Osteocyte (in vitro differentiated cells): ENCODE data around the gene ARL8B. TPM values are rescaled to one million over a fixed set of nuclear protein-coding genes. Genes with fewer than 3 reads are reported as not detected.
A peak's percentile ranks its signal among the peaks of the same experiment; 100 is the strongest.

Experiments used
- DNase-seq: peaks from one replicate; pipeline ENCODE4 v3.0.0; 2021; ENCODE audit warnings: mixed read lengths; ENCODE audit not compliant: unreplicated experiment; ENCODE audit errors: extremely low spot score
- H3K27ac Mint-ChIP-seq: one replicate; pipeline ENCODE4 v1.8.0; 2021; ENCODE audit warnings: mild to moderate bottlenecking, mixed read lengths; ENCODE audit not compliant: unreplicated experiment
- H3K27me3 Mint-ChIP-seq: one replicate; pipeline ENCODE4 v1.8.0; 2021; ENCODE audit warnings: mixed read lengths; ENCODE audit not compliant: unreplicated experiment
- H3K36me3 Mint-ChIP-seq: one replicate; pipeline ENCODE4 v1.8.0; 2021; ENCODE audit warnings: mixed read lengths; ENCODE audit not compliant: unreplicated experiment
- H3K4me1 Mint-ChIP-seq: one replicate; pipeline ENCODE4 v1.8.0; 2021; ENCODE audit warnings: mixed read lengths; ENCODE audit not compliant: unreplicated experiment
- H3K4me3 Mint-ChIP-seq: one replicate; pipeline ENCODE4 v1.8.0; 2021; ENCODE audit warnings: mild to moderate bottlenecking, moderate library complexity, mixed read lengths; ENCODE audit not compliant: unreplicated experiment
- H3K9me3 Mint-ChIP-seq: one replicate; pipeline ENCODE4 v1.8.0; 2021; ENCODE audit warnings: mixed read lengths; ENCODE audit not compliant: unreplicated experiment
- total RNA-seq: library from RNA; stranded (reverse); gene quantifications from 2 replicates; pipeline ENCODE4 v1.2.1, GENCODE V29; 2021
- TF ChIP-seq, protein P1 (sequence below): fragments of 200-600 bp; sonication (generic); IDR thresholded peaks from 2 replicates; pipeline ENCODE4 v1.5.0; 2021; ENCODE audit warnings: antibody characterized with exemption, mild to moderate bottlenecking, moderate library complexity

Gene ARL8B
- total RNA-seq, 1 donor from 2014 or later = 86.0 TPM

GRCh38 chr3:5122741-5123706, 932 bp downstream of the ARL8B start:
- no peak for DNase-seq
- Mint-ChIP-seq H3K9me3 (no peaks in the 10 kb centered on the region), H3K36me3 (peaks cover 3% of the 10 kb centered on the region), H3K4me3 (peak overlapping the region; percentile 96), H3K4me1 (peaks cover 48% of the 10 kb centered on the region), H3K27ac (peak overlapping the region; percentile 93), H3K27me3 (no peaks in the 10 kb centered on the region)
- TF ChIP-seq, protein P1, sequence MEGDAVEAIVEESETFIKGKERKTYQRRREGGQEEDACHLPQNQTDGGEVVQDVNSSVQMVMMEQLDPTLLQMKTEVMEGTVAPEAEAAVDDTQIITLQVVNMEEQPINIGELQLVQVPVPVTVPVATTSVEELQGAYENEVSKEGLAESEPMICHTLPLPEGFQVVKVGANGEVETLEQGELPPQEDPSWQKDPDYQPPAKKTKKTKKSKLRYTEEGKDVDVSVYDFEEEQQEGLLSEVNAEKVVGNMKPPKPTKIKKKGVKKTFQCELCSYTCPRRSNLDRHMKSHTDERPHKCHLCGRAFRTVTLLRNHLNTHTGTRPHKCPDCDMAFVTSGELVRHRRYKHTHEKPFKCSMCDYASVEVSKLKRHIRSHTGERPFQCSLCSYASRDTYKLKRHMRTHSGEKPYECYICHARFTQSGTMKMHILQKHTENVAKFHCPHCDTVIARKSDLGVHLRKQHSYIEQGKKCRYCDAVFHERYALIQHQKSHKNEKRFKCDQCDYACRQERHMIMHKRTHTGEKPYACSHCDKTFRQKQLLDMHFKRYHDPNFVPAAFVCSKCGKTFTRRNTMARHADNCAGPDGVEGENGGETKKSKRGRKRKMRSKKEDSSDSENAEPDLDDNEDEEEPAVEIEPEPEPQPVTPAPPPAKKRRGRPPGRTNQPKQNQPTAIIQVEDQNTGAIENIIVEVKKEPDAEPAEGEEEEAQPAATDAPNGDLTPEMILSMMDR = no peak

GRCh38 chr3:5123937-5124336, 1.8 kb downstream of the ARL8B start:
- H3K9me3 Mint-ChIP-seq = no peaks in the 10 kb centered on the region
- no peaks in the 10 kb centered on the region for H3K27me3 Mint-ChIP-seq
- peak overlapping the region; percentile 93 for H3K27ac Mint-ChIP-seq
- peaks cover 3% of the 10 kb centered on the region for H3K36me3 Mint-ChIP-seq
- TF ChIP-seq, protein P1 = no peak
- peaks cover 53% of the 10 kb centered on the region for H3K4me1 Mint-ChIP-seq
- H3K4me3 Mint-ChIP-seq = peak overlapping the region; percentile 96
- no peak for DNase-seq

- Mint-ChIP-seq H3K9me3 (no peaks in the 10 kb centered on the region), H3K27me3 (no peaks in the 10 kb centered on the region), H3K4me1 (peaks cover 63% of the 10 kb centered on the region), H3K36me3 (peaks cover 3% of the 10 kb centered on the region), H3K4me3 (peak overlapping the region; percentile 26), H3K27ac (peak overlapping the region; percentile 90)
- no peak for DNase-seq
- TF ChIP-seq, protein P1 = no peak
These were observed 4.5 kb downstream of the ARL8B start for GRCh38 chr3:5126586-5126985.

GRCh38 chr3:5128849-5129248, 6.8 kb downstream of the ARL8B start:
- Mint-ChIP-seq H3K27ac (peak overlapping the region; percentile 57), H3K36me3 (peaks cover 3% of the 10 kb centered on the region), H3K4me1 (peaks cover 65% of the 10 kb centered on the region), H3K4me3 (no peak overlapping the region), H3K27me3 (no peaks in the 10 kb centered on the region), H3K9me3 (no peaks in the 10 kb centered on the region)
- TF ChIP-seq, protein P1 = no peak
- no peak for DNase-seq

- Mint-ChIP-seq H3K4me3 (no peak overlapping the region), H3K4me1 (peaks cover 48% of the 10 kb centered on the region), H3K9me3 (no peaks in the 10 kb centered on the region), H3K27ac (peak overlapping the region; percentile 36), H3K36me3 (peaks cover 1% of the 10 kb centered on the region), H3K27me3 (no peaks in the 10 kb centered on the region)
- TF ChIP-seq, protein P1 = no peak
- no peak for DNase-seq
These were observed 11.3 kb downstream of the ARL8B start for GRCh38 chr3:5133239-5134018.
